NB4 (cell line): ENCODE results near the gene PRPF6.
A peak's percentile ranks its signal among the peaks of the same experiment; 100 is the strongest.

Experiments
- MYC ChIP-seq: IDR thresholded peaks from 2 replicates; pipeline ENCODE4 v1.6.1; 2011; ENCODE audit warnings: low read depth, low read length
- POLR2A ChIP-seq: IDR thresholded peaks from 2 replicates; pipeline ENCODE4 v1.6.1; 2011; ENCODE audit warnings: mild to moderate bottlenecking; ENCODE audit not compliant: insufficient read length; ENCODE audit errors: extremely low read depth
- TF ChIP-seq, protein P1 (sequence below): IDR thresholded peaks from one replicate; pipeline ENCODE4 v1.5.1; 2012; ENCODE audit warnings: low read depth, low read length
- TF ChIP-seq, protein P2 (sequence below): IDR thresholded peaks from 2 replicates; pipeline ENCODE4 v1.6.1; 2011; ENCODE audit warnings: low read depth, low read length

DNA sequence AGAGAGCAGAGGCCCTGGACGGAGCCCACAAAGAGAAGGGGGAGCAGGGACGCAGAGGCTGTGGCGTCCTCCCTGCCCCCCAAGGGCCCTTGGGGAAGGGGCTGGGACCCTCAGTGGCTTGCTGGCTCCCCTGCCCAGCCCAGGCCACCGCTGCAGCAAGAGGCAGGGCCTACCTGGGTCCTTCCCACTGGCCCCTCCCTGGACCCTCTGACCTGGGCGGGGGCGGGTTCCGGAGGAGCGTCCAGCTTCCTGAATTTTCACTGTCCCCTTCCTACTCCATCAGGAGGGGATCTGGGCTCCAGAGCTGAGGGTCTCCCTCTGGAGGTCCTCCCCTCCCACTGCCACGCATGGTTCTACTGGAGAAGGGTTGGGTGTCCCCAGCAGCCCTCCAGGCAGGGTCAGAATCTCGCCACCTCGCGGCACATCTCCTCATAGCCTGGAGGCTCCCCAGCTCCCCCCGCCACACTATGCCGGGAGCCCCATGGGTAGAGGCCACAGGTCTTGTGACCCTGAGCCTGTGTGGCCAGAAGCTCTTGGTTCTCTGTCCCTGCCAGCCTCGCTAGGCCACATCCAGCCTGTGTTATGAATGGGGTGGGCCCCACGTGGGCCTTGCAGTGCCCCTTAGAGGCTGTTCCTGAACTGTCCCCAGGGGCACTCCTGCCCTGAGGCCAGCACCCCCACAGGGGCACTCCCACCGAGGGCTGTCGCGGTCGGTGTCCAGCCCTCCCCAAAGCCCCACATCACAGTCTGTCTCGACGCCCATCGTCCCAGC is 69.5 kb downstream of the PRPF6 start:
- TF ChIP-seq, protein P1, sequence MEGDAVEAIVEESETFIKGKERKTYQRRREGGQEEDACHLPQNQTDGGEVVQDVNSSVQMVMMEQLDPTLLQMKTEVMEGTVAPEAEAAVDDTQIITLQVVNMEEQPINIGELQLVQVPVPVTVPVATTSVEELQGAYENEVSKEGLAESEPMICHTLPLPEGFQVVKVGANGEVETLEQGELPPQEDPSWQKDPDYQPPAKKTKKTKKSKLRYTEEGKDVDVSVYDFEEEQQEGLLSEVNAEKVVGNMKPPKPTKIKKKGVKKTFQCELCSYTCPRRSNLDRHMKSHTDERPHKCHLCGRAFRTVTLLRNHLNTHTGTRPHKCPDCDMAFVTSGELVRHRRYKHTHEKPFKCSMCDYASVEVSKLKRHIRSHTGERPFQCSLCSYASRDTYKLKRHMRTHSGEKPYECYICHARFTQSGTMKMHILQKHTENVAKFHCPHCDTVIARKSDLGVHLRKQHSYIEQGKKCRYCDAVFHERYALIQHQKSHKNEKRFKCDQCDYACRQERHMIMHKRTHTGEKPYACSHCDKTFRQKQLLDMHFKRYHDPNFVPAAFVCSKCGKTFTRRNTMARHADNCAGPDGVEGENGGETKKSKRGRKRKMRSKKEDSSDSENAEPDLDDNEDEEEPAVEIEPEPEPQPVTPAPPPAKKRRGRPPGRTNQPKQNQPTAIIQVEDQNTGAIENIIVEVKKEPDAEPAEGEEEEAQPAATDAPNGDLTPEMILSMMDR: no peak
- TF ChIP-seq, protein P2, sequence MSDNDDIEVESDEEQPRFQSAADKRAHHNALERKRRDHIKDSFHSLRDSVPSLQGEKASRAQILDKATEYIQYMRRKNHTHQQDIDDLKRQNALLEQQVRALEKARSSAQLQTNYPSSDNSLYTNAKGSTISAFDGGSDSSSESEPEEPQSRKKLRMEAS: peak; percentile 59; the same call in 1 of the 2 replicates
- TF ChIP-seq POLR2A: no peak
- TF ChIP-seq MYC: no peak
